Measurements from ENCODE around the gene LDLRAD1. TPM values are rescaled to one million over a fixed set of nuclear protein-coding genes. Genes with fewer than 3 reads are reported as not detected.
"Not testable (repeated sequence)": the region's sequence is repeated elsewhere in the genome, so short reads cannot be mapped to it uniquely, and the experiment has no call there.

Gene LDLRAD1
- total RNA-seq, 1 donor from 2014 or later, result not detected

- Histone ChIP-seq H3K36me3 (ENCODE audit: control insufficient read depth, insufficient read depth, low read length) (no peaks in the 10 kb centered on the region), H3K27me3 (ENCODE audit: control insufficient read depth, insufficient read depth, low read length) (no peaks in the 10 kb centered on the region), H3K4me3 (ENCODE audit: low read depth, low read length) (no peak overlapping the region)
- TF ChIP-seq CTCF (IDR thresholded peaks at IDR 0.05; ENCODE audit: insufficient read depth, low read length, poor library complexity, severe bottlenecking), result no peak
- DNase-seq (ENCODE audit: low read depth), result no peak
Measured at GRCh38 chr1:53979712-53980450, 38.1 kb downstream of the LDLRAD1 start.

- no peak overlapping the region for H3K4me3 ChIP-seq (ENCODE audit: low read depth, low read length)
- no peak for TF ChIP-seq CTCF (IDR thresholded peaks at IDR 0.05; ENCODE audit: insufficient read depth, low read length, poor library complexity, severe bottlenecking)
- no peaks in the 10 kb centered on the region for H3K27me3 ChIP-seq (ENCODE audit: control insufficient read depth, insufficient read depth, low read length)
- H3K36me3 ChIP-seq (ENCODE audit: control insufficient read depth, insufficient read depth, low read length), result no peaks in the 10 kb centered on the region
- DNase-seq (ENCODE audit: low read depth), result no peak
Measured at GRCh38 chr1:53975861-53976260, 42.1 kb downstream of the LDLRAD1 start.

- TF ChIP-seq CTCF (IDR thresholded peaks at IDR 0.05; ENCODE audit: insufficient read depth, low read length, poor library complexity, severe bottlenecking), result no peak
Measured at GRCh38 chr1:53971718-53972117, 46.3 kb downstream of the LDLRAD1 start.

GRCh38 chr1:53969323-53969722 is 48.7 kb downstream of the LDLRAD1 start:
- not testable (repeated sequence) for H3K4me3 ChIP-seq (ENCODE audit: low read depth, low read length); H3K36me3 ChIP-seq (ENCODE audit: control insufficient read depth, insufficient read depth, low read length); DNase-seq (ENCODE audit: low read depth); H3K27me3 ChIP-seq (ENCODE audit: control insufficient read depth, insufficient read depth, low read length)

More at GRCh38 chr1:53971718-53972117, 46.3 kb downstream of the LDLRAD1 start:
- Histone ChIP-seq H3K27me3 (ENCODE audit: control insufficient read depth, insufficient read depth, low read length) (no peaks in the 10 kb centered on the region), H3K4me3 (ENCODE audit: low read depth, low read length) (no peak overlapping the region), H3K36me3 (ENCODE audit: control insufficient read depth, insufficient read depth, low read length) (peaks cover 2% of the 10 kb centered on the region)
- no peak for DNase-seq (ENCODE audit: low read depth)

- H3K36me3 ChIP-seq (ENCODE audit: control insufficient read depth, insufficient read depth, low read length), result peaks cover 2% of the 10 kb centered on the region
- H3K4me3 ChIP-seq (ENCODE audit: low read depth, low read length), result no peak overlapping the region
- TF ChIP-seq CTCF (IDR thresholded peaks at IDR 0.05; ENCODE audit: insufficient read depth, low read length, poor library complexity, severe bottlenecking), result no peak
- H3K27me3 ChIP-seq (ENCODE audit: control insufficient read depth, insufficient read depth, low read length), result no peaks in the 10 kb centered on the region
- no peak for DNase-seq (ENCODE audit: low read depth)
Measured at GRCh38 chr1:53968125-53968513, 49.9 kb downstream of the LDLRAD1 start.

GRCh38 chr1:53967409-53968124 is 50.4 kb downstream of the LDLRAD1 start:
- Histone ChIP-seq H3K36me3 (ENCODE audit: control insufficient read depth, insufficient read depth, low read length) (peaks cover 3% of the 10 kb centered on the region), H3K4me3 (ENCODE audit: low read depth, low read length) (no peak overlapping the region), H3K27me3 (ENCODE audit: control insufficient read depth, insufficient read depth, low read length) (no peaks in the 10 kb centered on the region)
- DNase-seq (ENCODE audit: low read depth), result no peak
- TF ChIP-seq CTCF (IDR thresholded peaks at IDR 0.05; ENCODE audit: insufficient read depth, low read length, poor library complexity, severe bottlenecking), result no peak
